Heart left ventricle (tissue), 13 donors: ENCODE measurements around the gene INSR.

Experiments used
- CTCF ChIP-seq, 12 donors: fragments of 200-600 bp; sonication (generic) in 4 of 12; IDR thresholded peaks; one replicate each; pipeline versions ENCODE4 v1.5.0 to v1.8.0; 2018 to 2022; ENCODE audit warnings: antibody characterized with exemption in 12 of 12, mild to moderate bottlenecking in 5 of 12
- POLR2A ChIP-seq, 2 donors: fragments of 450-650 bp; IDR thresholded peaks; one replicate each; pipeline ENCODE4 v1.6.1; 2017; ENCODE audit warnings: antibody characterized with exemption in 2 of 2, mild to moderate bottlenecking in 2 of 2, moderate library complexity in 2 of 2
- donor health status: ischemic (EF 13 %, LVEDD 7.1; RV severe dilation, severe dysfunction).
- donor health status: DM: no; HTN: yes; CAD: no.
- donor health status: DM: no; HTN: no; CAD: no.
- donor health status: ischemic (EF 25% LVEDD 6.9; RV normal size, moderate dysfunction).
- donor health status: ischemic (EF 25% LVEDD 5.7; RV mildly dilated, moderate dysfunction).
- donor health status: ischemic (EF 35%, LVEDD 5.7; RV mildly dilated, moderate dysfunction).
- donor health status: nonischemic (EF 11% LVEDD 7.7; RV severe dilation, severe dysfunction).
- donor health status: DM: yes; HTN: yes; CAD: no.
- donor health status: PGD.
- donor health status: ischemic (EF 29% LVEDD 5.4; RV normal size, mild dysfunction).
- donor health status: nonischemic (EF 23%, LVEDD 6.1; RV moderate dilation, normal function).

- no peak for TF ChIP-seq POLR2A (IDR thresholded peaks at IDR 0.05)
- no peak for TF ChIP-seq CTCF (IDR thresholded peaks at IDR 0.05)
These were observed 157.1 kb downstream of the INSR start for GRCh38 chr19:7137120-7137519.
